B cell (primary cell): Measurements from ENCODE around the gene CARMIL1. TPM values are rescaled to one million over a fixed set of nuclear protein-coding genes. Genes with fewer than 3 reads are reported as not detected.

Experiments used
- ATAC-seq: fragments of 200-7000 bp; cut with Tn5 transposase; one replicate; pipeline ENCODE4 v1.10.0; 2021; ENCODE audit warnings: low read depth, mild to moderate bottlenecking, moderate number of reproducible peaks, moderate library complexity
- CTCF ChIA-PET: fragments of 350-600 bp; sonication (Branson Sonifier 250); formaldehyde crosslinking; loops from one replicate; lab custom pipeline; 2021; ENCODE audit warnings: antibody characterized with exemption, inconsistent platforms; lab: Charles Lee
- POLR2A ChIA-PET: fragments of 350-600 bp; sonication (Branson Sonifier 250); formaldehyde crosslinking; loops from one replicate; lab custom pipeline; 2021; ENCODE audit warnings: antibody characterized with exemption; lab: Charles Lee
- DNase-seq: peaks from one replicate; pipeline ENCODE4 v3.0.0; 2013
- H2AFZ ChIP-seq: 2 replicates; pipeline ENCODE4 v1.6.1; 2012; ENCODE audit warnings: mild to moderate bottlenecking, low read depth, low read length; ENCODE audit not compliant: insufficient read depth, poor library complexity, severe bottlenecking
- H3K27ac ChIP-seq, 2 donors: 1 replicate in 1 of 2; 2 replicates in 1 of 2; pipeline ENCODE4 v1.5.1; 2012 to 2013; ENCODE audit warnings: low read length in 2 of 2, mild to moderate bottlenecking in 2 of 2, moderate library complexity in 1 of 2
- H3K27me3 ChIP-seq, 4 experiments: fragments of 200-600 bp in 1 of 4; sonication (generic) in 1 of 4; replicated peaks in 1 of 4; 1 replicate in 2 of 4; 2 replicates in 2 of 4; pipeline versions ENCODE4 v1.6.1 to v1.7.0; 2013 to 2016; ENCODE audit warnings: low read length in 3 of 4, mild to moderate bottlenecking in 2 of 4, mixed read lengths in 1 of 4, moderate library complexity in 1 of 4; ENCODE audit not compliant: insufficient read depth in 4 of 4, control insufficient read depth in 3 of 4; ENCODE audit errors: control extremely low read depth in 1 of 4
- H3K36me3 ChIP-seq, 2 experiments: replicated peaks in 1 of 2; 1 replicate in 1 of 2; 2 replicates in 1 of 2; pipeline versions ENCODE4 v1.6.1 to v1.7.1; 2013; ENCODE audit warnings: low read length in 1 of 2; ENCODE audit not compliant: insufficient read depth in 2 of 2, control insufficient read depth in 1 of 2; ENCODE audit errors: control extremely low read depth in 1 of 2, extremely low read depth in 1 of 2
- H3K4me1 ChIP-seq, 2 donors: fragments of 200-600 bp in 1 of 2; sonication (generic) in 1 of 2; 1 replicate in 1 of 2; 2 replicates in 1 of 2; pipeline versions ENCODE4 v1.5.1 to v1.6.1; 2013 to 2017; ENCODE audit warnings: low read length in 2 of 2; ENCODE audit not compliant: control insufficient read depth in 2 of 2, insufficient read depth in 2 of 2
- H3K4me2 ChIP-seq: replicated peaks from 2 replicates; pipeline ENCODE3; 2012; ENCODE audit warnings: mild to moderate bottlenecking, low read depth, low read length; ENCODE audit not compliant: poor library complexity, severe bottlenecking
- H3K4me3 ChIP-seq, 5 experiments: fragments of 200-600 bp in 1 of 5; sonication (generic) in 1 of 5; 1 replicate in 3 of 5; 2 replicates in 2 of 5; pipeline versions ENCODE4 v1.5.1 to v1.7.0; 2011 to 2016; ENCODE audit warnings: low read length in 4 of 5, mild to moderate bottlenecking in 4 of 5, low read depth in 2 of 5, control low read depth in 1 of 5, moderate library complexity in 1 of 5; ENCODE audit not compliant: insufficient read depth in 1 of 5; ENCODE audit errors: control extremely low read depth in 1 of 5, extremely low read depth in 1 of 5
- H3K79me2 ChIP-seq: fragments of 200-600 bp; sonication (generic); one replicate; pipeline ENCODE4 v1.6.0; 2016; ENCODE audit warnings: low read length; ENCODE audit not compliant: control insufficient read depth, insufficient read depth
- H3K9ac ChIP-seq: fragments of 200-600 bp; sonication (generic); 2 replicates; pipeline ENCODE4 v1.6.1; 2017; ENCODE audit warnings: mild to moderate bottlenecking, low read length, moderate library complexity
- H3K9me3 ChIP-seq, 3 donors: one replicate each; pipeline versions ENCODE4 v1.6.1 to v1.7.1; 2013; ENCODE audit warnings: low read length in 2 of 3; ENCODE audit not compliant: control insufficient read depth in 2 of 3, insufficient read depth in 1 of 3; ENCODE audit errors: control extremely low read depth in 1 of 3
- H4K20me1 ChIP-seq: 2 replicates; pipeline ENCODE4 v1.6.0; 2012; ENCODE audit warnings: mild to moderate bottlenecking, low read length; ENCODE audit not compliant: insufficient read depth, control insufficient read depth, poor library complexity, severe bottlenecking
- H3K27ac Mint-ChIP-seq: one replicate; pipeline ENCODE4 v1.8.0; 2021; ENCODE audit warnings: mixed read lengths
- H3K27me3 Mint-ChIP-seq: one replicate; pipeline ENCODE4 v1.8.0; 2021; ENCODE audit warnings: mixed read lengths
- H3K4me1 Mint-ChIP-seq: one replicate; pipeline ENCODE4 v1.8.0; 2021; ENCODE audit warnings: mixed read lengths
- H3K4me3 Mint-ChIP-seq: one replicate; pipeline ENCODE4 v1.8.0; 2021; ENCODE audit warnings: mixed read lengths
- H3K9me3 Mint-ChIP-seq: one replicate; pipeline ENCODE4 v1.8.0; 2022; ENCODE audit warnings: mixed read lengths; ENCODE audit not compliant: insufficient read depth
- EZH2 ChIP-seq: IDR thresholded peaks from 2 replicates; pipeline ENCODE4 v1.6.1; 2012; ENCODE audit warnings: borderline replicate concordance, low read depth, mild to moderate bottlenecking, moderate library complexity, low read length; ENCODE audit not compliant: insufficient read depth, poor library complexity, severe bottlenecking
- WGBS: methylation state at CpG from one replicate; pipeline ENCODE4 v1.1.5; 2013; ENCODE audit warnings: missing lambda C conversion rate; ENCODE audit not compliant: insufficient coverage; 5-methylcytosine and 5-hydroxymethylcytosine counted together
- intact Hi-C: fragments of 100-400 bp; cut with micrococcal nuclease; formaldehyde crosslinking; loops from one replicate; pipeline ENCODE4 v1.10.0; 2022
- polyA plus RNA-seq: library from polyadenylated mRNA; depleted of rRNA; stranded (reverse); fragments of >200 nt; gene quantifications from 2 replicates; pipeline ENCODE4 v1.2.3, GENCODE V29; 2012
- total RNA-seq, 2 donors: library from RNA; stranded (reverse); fragments of 120-200 nt in 1 of 2; gene quantifications; 1 replicate in 1 of 2; 2 replicates in 1 of 2; pipeline versions ENCODE4 v1.2.3 to v1.2.4, GENCODE V29; 2013 to 2022
- TF ChIP-seq, protein P1 (sequence below): fragments of 200-600 bp; IDR thresholded peaks from one replicate; pipeline ENCODE4 v1.8.0; 2022; ENCODE audit warnings: antibody characterized with exemption, mild to moderate bottlenecking

The CARMIL1 gene
- total and polyA plus RNA-seq, 2 donors (not counting 1 experiment from before 2014, with no cell fraction given) = 7.5 to 11.0 TPM

GRCh38 chr6:25312034-25312620 is 33.0 kb downstream of the CARMIL1 start:
- no peak overlapping the region for H3K4me2 ChIP-seq

GRCh38 chr6:25312703-25313102 is 33.5 kb downstream of the CARMIL1 start:
- Histone ChIP-seq H2AFZ (no peak overlapping the region), H3K4me3 (no peak overlapping the region), H3K27ac (no peak overlapping the region), H3K9ac (no peak overlapping the region), H4K20me1 (no peaks in the 10 kb centered on the region), H3K79me2 (peaks cover 29% of the 10 kb centered on the region), H3K4me1 (peaks cover 0 to 9% of the 10 kb centered on the region in 2 donors), H3K36me3 (no peaks in the 10 kb centered on the region), H3K27me3 (no peaks in the 10 kb centered on the region), H3K9me3 (no peaks in the 10 kb centered on the region), H3K4me2 (no peak overlapping the region)
- ChIA-PET POLR2A (no interaction called here), CTCF (interaction anchor here (1.5 kb wide), 1 partner anchor 47 kb away, joined by 3 read pairs; no protein-coding TSS in a partner anchor)
- no peak for TF ChIP-seq EZH2
- TF ChIP-seq, protein P1, sequence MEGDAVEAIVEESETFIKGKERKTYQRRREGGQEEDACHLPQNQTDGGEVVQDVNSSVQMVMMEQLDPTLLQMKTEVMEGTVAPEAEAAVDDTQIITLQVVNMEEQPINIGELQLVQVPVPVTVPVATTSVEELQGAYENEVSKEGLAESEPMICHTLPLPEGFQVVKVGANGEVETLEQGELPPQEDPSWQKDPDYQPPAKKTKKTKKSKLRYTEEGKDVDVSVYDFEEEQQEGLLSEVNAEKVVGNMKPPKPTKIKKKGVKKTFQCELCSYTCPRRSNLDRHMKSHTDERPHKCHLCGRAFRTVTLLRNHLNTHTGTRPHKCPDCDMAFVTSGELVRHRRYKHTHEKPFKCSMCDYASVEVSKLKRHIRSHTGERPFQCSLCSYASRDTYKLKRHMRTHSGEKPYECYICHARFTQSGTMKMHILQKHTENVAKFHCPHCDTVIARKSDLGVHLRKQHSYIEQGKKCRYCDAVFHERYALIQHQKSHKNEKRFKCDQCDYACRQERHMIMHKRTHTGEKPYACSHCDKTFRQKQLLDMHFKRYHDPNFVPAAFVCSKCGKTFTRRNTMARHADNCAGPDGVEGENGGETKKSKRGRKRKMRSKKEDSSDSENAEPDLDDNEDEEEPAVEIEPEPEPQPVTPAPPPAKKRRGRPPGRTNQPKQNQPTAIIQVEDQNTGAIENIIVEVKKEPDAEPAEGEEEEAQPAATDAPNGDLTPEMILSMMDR = no peak
- Mint-ChIP-seq H3K27me3 (no peaks in the 10 kb centered on the region), H3K4me1 (peaks cover 17% of the 10 kb centered on the region), H3K4me3 (no peak overlapping the region), H3K9me3 (no peaks in the 10 kb centered on the region), H3K27ac (no peak overlapping the region)
- no CpG with 5 or more reads among the region's 2 CpGs for WGBS
- ATAC-seq (no peak), DNase-seq (no peak)
- intact Hi-C loops = no loop called here

More at GRCh38 chr6:25312034-25312620, 33.0 kb downstream of the CARMIL1 start:
- intact Hi-C loops = no loop called here
- Histone ChIP-seq H4K20me1 (no peaks in the 10 kb centered on the region), H3K4me3 (no peak overlapping the region), H3K27me3 (no peaks in the 10 kb centered on the region), H3K36me3 (no peaks in the 10 kb centered on the region), H3K9me3 (no peaks in the 10 kb centered on the region), H3K27ac (no peak overlapping the region), H2AFZ (no peak overlapping the region), H3K79me2 (peaks cover 32% of the 10 kb centered on the region), H3K4me1 (peaks cover 0 to 9% of the 10 kb centered on the region in 2 donors), H3K9ac (no peak overlapping the region)
- H3K27ac Mint-ChIP-seq = no peak overlapping the region
- POLR2A ChIA-PET = no interaction called here
- no peaks in the 10 kb centered on the region for H3K9me3 Mint-ChIP-seq
- CTCF ChIA-PET = interaction anchor here (1.5 kb wide), 1 partner anchor 46 kb away, joined by 3 read pairs; no protein-coding TSS in a partner anchor
- ATAC-seq = no peak
- no CpG with 5 or more reads among the region's 2 CpGs for WGBS
- H3K27me3 Mint-ChIP-seq = peaks cover 3% of the 10 kb centered on the region
- peaks cover 17% of the 10 kb centered on the region for H3K4me1 Mint-ChIP-seq
- H3K4me3 Mint-ChIP-seq = no peak overlapping the region
- no peak for TF ChIP-seq EZH2
- TF ChIP-seq, protein P1 = no peak
- no peak for DNase-seq
